HFFc6 (cell line): ENCODE data around the gene SLC12A8. TPM values are rescaled to one million over a fixed set of nuclear protein-coding genes. Genes with fewer than 3 reads are reported as not detected.

ENCODE experiments used
- DNase-seq: peaks from one replicate; pipeline ENCODE4 v3.0.0-alpha.2; 2018
- H3K27ac Mint-ChIP-seq: 2 replicates; pipeline ENCODE4 v1.8.0; 2020; ENCODE audit warnings: mild to moderate bottlenecking, mixed read lengths
- H3K27me3 Mint-ChIP-seq: 2 replicates; pipeline ENCODE4 v1.8.0; 2021; ENCODE audit warnings: mild to moderate bottlenecking, moderate library complexity, mixed read lengths; ENCODE audit not compliant: insufficient read depth
- H3K36me3 Mint-ChIP-seq: 2 replicates; pipeline ENCODE4 v1.8.0; 2021; ENCODE audit warnings: low read depth, mixed read lengths
- H3K4me1 Mint-ChIP-seq: 2 replicates; pipeline ENCODE4 v1.8.0; 2020; ENCODE audit warnings: low read depth, mixed read lengths
- H3K4me3 Mint-ChIP-seq: 2 replicates; pipeline ENCODE4 v1.8.0; 2020; ENCODE audit warnings: mild to moderate bottlenecking, moderate library complexity, mixed read lengths
- H3K9me3 Mint-ChIP-seq: 2 replicates; pipeline ENCODE4 v1.8.0; 2020; ENCODE audit warnings: mild to moderate bottlenecking, mixed read lengths
- microRNA-seq: library from miRNA; unstranded; fragments of <30 nt; microRNA quantifications from one replicate; pipeline ENCODE4, GENCODE V29; 2019
- total RNA-seq, 6 experiments: library from RNA; stranded (reverse); fragmentation: NEBNext Ultra II Directional; extraction: Animal tissue kit (Norgen Biotek cat#: 25700); gene quantifications; 2 replicates in 1 of 6; 3 replicates in 5 of 6; pipeline ENCODE4 v1.2.3, GENCODE V29; 2021
- TF ChIP-seq, protein P1 (sequence below): fragments of 200-600 bp; sonication (generic); IDR thresholded peaks from 2 replicates; pipeline ENCODE4 v1.5.0; 2021; ENCODE audit warnings: antibody characterized with exemption, mild to moderate bottlenecking

SLC12A8 gene
- total RNA-seq, 6 experiments from 2014 or later: 1.8 to 4.6 (median 3.7) TPM

- Mint-ChIP-seq H3K9me3 (peaks cover 11% of the 10 kb centered on the region), H3K27ac (no peak overlapping the region), H3K4me1 (peaks cover 25% of the 10 kb centered on the region), H3K36me3 (peaks cover 23% of the 10 kb centered on the region), H3K27me3 (peaks cover 5% of the 10 kb centered on the region), H3K4me3 (no peak overlapping the region)
- TF ChIP-seq, protein P1, sequence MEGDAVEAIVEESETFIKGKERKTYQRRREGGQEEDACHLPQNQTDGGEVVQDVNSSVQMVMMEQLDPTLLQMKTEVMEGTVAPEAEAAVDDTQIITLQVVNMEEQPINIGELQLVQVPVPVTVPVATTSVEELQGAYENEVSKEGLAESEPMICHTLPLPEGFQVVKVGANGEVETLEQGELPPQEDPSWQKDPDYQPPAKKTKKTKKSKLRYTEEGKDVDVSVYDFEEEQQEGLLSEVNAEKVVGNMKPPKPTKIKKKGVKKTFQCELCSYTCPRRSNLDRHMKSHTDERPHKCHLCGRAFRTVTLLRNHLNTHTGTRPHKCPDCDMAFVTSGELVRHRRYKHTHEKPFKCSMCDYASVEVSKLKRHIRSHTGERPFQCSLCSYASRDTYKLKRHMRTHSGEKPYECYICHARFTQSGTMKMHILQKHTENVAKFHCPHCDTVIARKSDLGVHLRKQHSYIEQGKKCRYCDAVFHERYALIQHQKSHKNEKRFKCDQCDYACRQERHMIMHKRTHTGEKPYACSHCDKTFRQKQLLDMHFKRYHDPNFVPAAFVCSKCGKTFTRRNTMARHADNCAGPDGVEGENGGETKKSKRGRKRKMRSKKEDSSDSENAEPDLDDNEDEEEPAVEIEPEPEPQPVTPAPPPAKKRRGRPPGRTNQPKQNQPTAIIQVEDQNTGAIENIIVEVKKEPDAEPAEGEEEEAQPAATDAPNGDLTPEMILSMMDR: no peak
- no peak for DNase-seq
Measured at GRCh38 chr3:125033616-125034015, 178.9 kb downstream of the SLC12A8 start.

DNA sequence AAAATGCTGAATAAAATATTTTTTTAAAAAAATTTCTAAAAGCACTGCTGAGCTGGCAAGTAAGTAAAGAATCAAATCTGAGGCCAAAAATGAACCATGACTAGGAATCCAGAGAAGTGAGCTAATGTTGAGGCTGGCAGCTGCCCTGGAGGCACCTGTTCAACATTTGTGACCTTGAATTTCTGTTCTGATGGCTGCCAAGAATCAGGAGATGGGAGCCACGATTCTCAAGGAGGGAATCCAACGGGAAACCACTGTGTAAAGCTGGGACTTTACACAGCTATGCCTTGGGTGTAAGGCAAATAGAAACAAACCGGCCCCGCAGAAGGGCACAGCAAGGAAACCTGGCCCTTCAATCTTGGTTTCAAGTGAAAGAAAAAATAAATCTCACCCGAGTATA, 179.4 kb downstream of the SLC12A8 start:
- no peak for DNase-seq
- peak overlapping the region; percentile 9; the same call in 1 of the 2 replicates for H3K27ac Mint-ChIP-seq
- TF ChIP-seq, protein P1: no peak
- H3K36me3 Mint-ChIP-seq: peaks cover 28% of the 10 kb centered on the region
- peaks cover 27% of the 10 kb centered on the region for H3K4me1 Mint-ChIP-seq
- no peak overlapping the region for H3K4me3 Mint-ChIP-seq
- peaks cover 5% of the 10 kb centered on the region for H3K27me3 Mint-ChIP-seq
- H3K9me3 Mint-ChIP-seq: peaks cover 11% of the 10 kb centered on the region

- no peak for DNase-seq
- H3K36me3 Mint-ChIP-seq: peaks cover 32% of the 10 kb centered on the region
- peak overlapping the region; percentile 24 for H3K27ac Mint-ChIP-seq
- H3K27me3 Mint-ChIP-seq: peaks cover 5% of the 10 kb centered on the region
- TF ChIP-seq, protein P1: no peak
- no peak overlapping the region for H3K4me3 Mint-ChIP-seq
- H3K4me1 Mint-ChIP-seq: peaks cover 24% of the 10 kb centered on the region
- H3K9me3 Mint-ChIP-seq: peaks cover 11% of the 10 kb centered on the region
Measured at GRCh38 chr3:125032683-125033082, 179.9 kb downstream of the SLC12A8 start.

Small RNA genes within 50 kb of the gene (microRNA-seq; reads per million reads assigned to microRNA genes)
- gene MIR5092: not detected

Other genes with a start within 250 kb of the SLC12A8 start
- gene HEG1, start 156.8 kb downstream of the SLC12A8 start, total RNA-seq: 100 to 1,000 TPM in 4 of 6 experiments, 10 to 100 TPM in 2; 88.6 to 126 (median 105) TPM
- 10 to 100 TPM; 41.4 to 51.4 (median 47.5) TPM for gene ZNF148, start 162.6 kb upstream of the SLC12A8 start, total RNA-seq